ENCODE data around the gene MSMP.

DNA sequence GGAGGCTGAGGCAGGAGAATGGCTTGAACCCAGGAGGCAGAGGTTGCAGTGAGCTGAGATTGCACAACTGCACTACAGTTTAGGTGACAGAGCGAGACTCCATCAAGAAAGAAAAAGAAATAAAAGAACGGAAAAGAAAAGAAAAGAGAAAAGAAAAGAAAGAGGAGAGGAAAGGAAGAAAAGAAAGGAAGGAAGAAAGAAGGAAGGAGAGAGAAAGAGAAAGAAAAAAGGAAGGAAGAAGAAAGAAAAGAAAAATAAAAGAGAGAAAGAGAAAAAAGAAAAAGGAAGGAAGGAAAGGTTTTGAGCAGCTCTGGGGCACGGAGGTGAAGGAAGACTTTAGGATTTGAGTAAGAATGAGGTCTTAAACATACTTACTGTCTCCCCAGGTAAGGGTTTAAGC, 40.5 kb downstream of the MSMP start:
- TF ChIP-seq CTCF (IDR thresholded peaks at IDR 0.05; ENCODE audit: insufficient read depth, low read length, poor library complexity, severe bottlenecking): no peak
- TF ChIP-seq EZH2phosphoT487 (conservative IDR thresholded peaks at IDR 0.05; ENCODE audit: low read length): no peak
